ENCODE measurements around the gene CERS1. TPM values are rescaled to one million over a fixed set of nuclear protein-coding genes. Genes with fewer than 3 reads are reported as not detected.

Gene CERS1
- total RNA-seq, 2 donors from 2014 or later: 38.7 TPM; not detected in 1

- DNase-seq (ENCODE audit: low spot score): no peak
- H3K36me3 ChIP-seq: peaks cover 0 to 21% of the 10 kb centered on the region in 2 donors
- H3K4me1 ChIP-seq (replicated peaks): no peaks in the 10 kb centered on the region
- no peak for TF ChIP-seq POLR2A (IDR thresholded peaks at IDR 0.05)
- TF ChIP-seq POLR2AphosphoS5 (IDR thresholded peaks at IDR 0.05): no peak
- TF ChIP-seq, protein P1, sequence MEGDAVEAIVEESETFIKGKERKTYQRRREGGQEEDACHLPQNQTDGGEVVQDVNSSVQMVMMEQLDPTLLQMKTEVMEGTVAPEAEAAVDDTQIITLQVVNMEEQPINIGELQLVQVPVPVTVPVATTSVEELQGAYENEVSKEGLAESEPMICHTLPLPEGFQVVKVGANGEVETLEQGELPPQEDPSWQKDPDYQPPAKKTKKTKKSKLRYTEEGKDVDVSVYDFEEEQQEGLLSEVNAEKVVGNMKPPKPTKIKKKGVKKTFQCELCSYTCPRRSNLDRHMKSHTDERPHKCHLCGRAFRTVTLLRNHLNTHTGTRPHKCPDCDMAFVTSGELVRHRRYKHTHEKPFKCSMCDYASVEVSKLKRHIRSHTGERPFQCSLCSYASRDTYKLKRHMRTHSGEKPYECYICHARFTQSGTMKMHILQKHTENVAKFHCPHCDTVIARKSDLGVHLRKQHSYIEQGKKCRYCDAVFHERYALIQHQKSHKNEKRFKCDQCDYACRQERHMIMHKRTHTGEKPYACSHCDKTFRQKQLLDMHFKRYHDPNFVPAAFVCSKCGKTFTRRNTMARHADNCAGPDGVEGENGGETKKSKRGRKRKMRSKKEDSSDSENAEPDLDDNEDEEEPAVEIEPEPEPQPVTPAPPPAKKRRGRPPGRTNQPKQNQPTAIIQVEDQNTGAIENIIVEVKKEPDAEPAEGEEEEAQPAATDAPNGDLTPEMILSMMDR (IDR thresholded peaks at IDR 0.05): no peak
- H3K27me3 ChIP-seq (replicated peaks; ENCODE audit: insufficient read depth): no peaks in the 10 kb centered on the region
- H3K4me3 ChIP-seq: no peak overlapping the region
- intact Hi-C loops (cut with DNase I): no loop called here
- H3K27ac ChIP-seq: no peak overlapping the region
- no peaks in the 10 kb centered on the region for H3K9me3 ChIP-seq
- 84% methylated on average over 24 of the region's 26 CpGs for WGBS
Observed at GRCh38 chr19:18928018-18928805, 32.3 kb upstream of the CERS1 start.

- H3K4me1 ChIP-seq (replicated peaks): peaks cover 6% of the 10 kb centered on the region
- DNase-seq (ENCODE audit: low spot score): no peak
- no peak for TF ChIP-seq POLR2AphosphoS5 (IDR thresholded peaks at IDR 0.05)
- TF ChIP-seq, protein P1 (IDR thresholded peaks at IDR 0.05): no peak
- TF ChIP-seq POLR2A (IDR thresholded peaks at IDR 0.05): no peak
- H3K27ac ChIP-seq: no peak overlapping the region
- H3K27me3 ChIP-seq (replicated peaks; ENCODE audit: insufficient read depth): no peaks in the 10 kb centered on the region
- H3K36me3 ChIP-seq: peaks cover 7 to 21% of the 10 kb centered on the region in 2 donors
- H3K4me3 ChIP-seq: no peak overlapping the region
- H3K9me3 ChIP-seq: no peaks in the 10 kb centered on the region
- intact Hi-C loops (cut with DNase I): no loop called here
- 94% methylated on average over 15 of the region's 15 CpGs for WGBS
Observed at GRCh38 chr19:18924684-18925213, 28.8 kb upstream of the CERS1 start.

- 85% methylated on average over 19 of the region's 29 CpGs for WGBS
- Histone ChIP-seq H3K9me3 (no peaks in the 10 kb centered on the region), H3K27me3 (replicated peaks; ENCODE audit: insufficient read depth) (no peaks in the 10 kb centered on the region), H3K27ac (no peak overlapping the region), H3K4me1 (replicated peaks) (peaks cover 9% of the 10 kb centered on the region), H3K4me3 (no peak overlapping the region), H3K36me3 (peaks cover 7 to 17% of the 10 kb centered on the region in 2 donors)
- no peak for DNase-seq (ENCODE audit: low spot score)
- no peak for TF ChIP-seq POLR2AphosphoS5 (IDR thresholded peaks at IDR 0.05)
- TF ChIP-seq, protein P1 (IDR thresholded peaks at IDR 0.05): no peak
- intact Hi-C loops (cut with DNase I): no loop called here
Observed at GRCh38 chr19:18922228-18922985, 26.4 kb upstream of the CERS1 start.

DNA sequence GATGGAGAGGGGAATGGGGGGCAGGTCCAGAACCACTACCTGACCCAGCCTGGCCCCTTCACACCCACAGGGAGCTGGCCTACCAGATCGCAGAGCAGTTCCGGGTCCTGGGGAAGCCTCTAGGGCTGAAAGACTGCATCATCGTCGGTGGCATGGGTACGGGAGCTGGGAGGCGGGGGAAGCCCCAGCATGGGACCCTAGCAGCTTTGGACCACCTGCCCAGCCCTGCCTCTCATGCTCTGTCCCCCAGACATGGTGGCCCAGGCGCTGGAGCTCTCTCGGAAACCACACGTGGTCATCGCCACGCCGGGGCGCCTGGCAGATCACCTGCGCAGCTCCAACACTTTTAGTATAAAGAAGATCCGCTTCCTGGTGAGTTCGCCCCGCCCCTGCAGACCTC lies 25.6 kb upstream of the CERS1 start:
- no peak for DNase-seq (ENCODE audit: low spot score)
- no peak overlapping the region for H3K27ac ChIP-seq
- intact Hi-C loops (cut with DNase I): no loop called here
- no peak overlapping the region for H3K4me3 ChIP-seq
- H3K36me3 ChIP-seq: peaks cover 7 to 17% of the 10 kb centered on the region in 2 donors
- no peaks in the 10 kb centered on the region for H3K9me3 ChIP-seq
- WGBS: 96% methylated on average over 17 of the region's 17 CpGs
- no peaks in the 10 kb centered on the region for H3K27me3 ChIP-seq (replicated peaks; ENCODE audit: insufficient read depth)
- TF ChIP-seq POLR2A (IDR thresholded peaks at IDR 0.05) (no peak), POLR2AphosphoS5 (IDR thresholded peaks at IDR 0.05) (no peak)
- TF ChIP-seq, protein P1 (IDR thresholded peaks at IDR 0.05): no peak
- peaks cover 12% of the 10 kb centered on the region for H3K4me1 ChIP-seq (replicated peaks)
